HepG2 (cell line): ENCODE measurements around the gene FGA. TPM values are rescaled to one million over a fixed set of nuclear protein-coding genes. Genes with fewer than 3 reads are reported as not detected.

Source experiments
- BRCA1 ChIP-seq: sonication (generic); formaldehyde crosslinking; IDR thresholded peaks from 2 replicates; pipeline ENCODE4 v1.4.0; 2020; ENCODE audit warnings: missing genetic modification reagents
- CREB3 ChIP-seq: sonication (generic); formaldehyde crosslinking; IDR thresholded peaks from 2 replicates; pipeline ENCODE4 v1.5.0; 2020; ENCODE audit warnings: missing genetic modification reagents
- HNRNPH1 ChIP-seq: fragments of 200-400 bp; formaldehyde crosslinking; optimal IDR thresholded peaks from 2 replicates; pipeline ENCODE3; 2017; ENCODE audit warnings: mild to moderate bottlenecking, low read depth, low read length
- HNRNPK ChIP-seq: fragments of 200-400 bp; formaldehyde crosslinking; IDR thresholded peaks from 2 replicates; pipeline ENCODE4 v1.6.1; 2018; ENCODE audit warnings: low read length, low read depth, moderate library complexity, mild to moderate bottlenecking; ENCODE audit not compliant: poor library complexity, severe bottlenecking
- KAT8 ChIP-seq: IDR thresholded peaks from 2 replicates; pipeline ENCODE4 v1.6.1; 2016; ENCODE audit warnings: missing genetic modification reagents, missing compliant biosample characterization
- KMT2A ChIP-seq: sonication (generic); formaldehyde crosslinking; IDR thresholded peaks from 2 replicates; pipeline ENCODE4 v1.4.0; 2020; ENCODE audit warnings: missing genetic modification reagents
- POLR2AphosphoS5 ChIP-seq: IDR thresholded peaks from 2 replicates; pipeline ENCODE4 v1.6.1; 2012; ENCODE audit warnings: low read depth, low read length
- ZBTB43 ChIP-seq: sonication (generic); formaldehyde crosslinking; conservative IDR thresholded peaks from 2 replicates; pipeline ENCODE4 v1.4.0; 2020; ENCODE audit warnings: missing genetic modification reagents
- ZFAT ChIP-seq: sonication (generic); formaldehyde crosslinking; conservative IDR thresholded peaks from 2 replicates; pipeline ENCODE4 v1.8.1; 2023; ENCODE audit warnings: missing genetic modification reagents, inconsistent platforms
- ZNF672 ChIP-seq: sonication (generic); formaldehyde crosslinking; IDR thresholded peaks from 2 replicates; pipeline ENCODE4 v1.8.1; 2022; ENCODE audit warnings: missing genetic modification reagents
- polyA plus RNA-seq, 8 experiments: library from polyadenylated mRNA; depleted of rRNA in 3 of 8; stranded (reverse) in 7 of 8; unstranded in 1 of 8; fragments of >200 nt; fragmentation: Illumina TruSeq in 4 of 8; extraction: Trizol in 4 of 8; gene quantifications; 2 replicates each; pipeline versions ENCODE4 v1.2.1 to v1.2.3, GENCODE V29; 2011 to 2016; ENCODE audit warnings: low read depth in 4 of 8, missing spikeins in 1 of 8, mixed read lengths in 1 of 8; ENCODE audit not compliant: insufficient read depth in 1 of 8
- total RNA-seq, 5 experiments: library from RNA; depleted of rRNA; stranded (reverse); fragments of >200 nt; fragmentation: Illumina TruSeq; extraction: Trizol; gene quantifications; 2 replicates each; pipeline ENCODE4 v1.2.3, GENCODE V29; 2016; ENCODE audit warnings: low read depth in 1 of 5
- TF ChIP-seq, protein P1 (sequence below): sonication (generic); formaldehyde crosslinking; IDR thresholded peaks from 2 replicates; pipeline ENCODE4 v1.5.1; 2020; ENCODE audit warnings: mild to moderate bottlenecking, missing genetic modification reagents, moderate library complexity
- TF ChIP-seq, protein P2 (sequence below): sonication (generic); formaldehyde crosslinking; IDR thresholded peaks from 2 replicates; pipeline ENCODE4 v1.8.1; 2022; ENCODE audit warnings: low read depth, mild to moderate bottlenecking, missing genetic modification reagents
- TF ChIP-seq, protein P3 (sequence below): sonication (generic); formaldehyde crosslinking; IDR thresholded peaks from 2 replicates; pipeline ENCODE4 v1.4.0; 2020; ENCODE audit warnings: mild to moderate bottlenecking, low read depth, missing genetic modification reagents
- TF ChIP-seq, protein P4 (sequence below), 2 experiments: sonication (generic) in 1 of 2; formaldehyde crosslinking in 1 of 2; IDR thresholded peaks; 2 replicates each; pipeline versions ENCODE4 v1.6.1 to v1.9.0; 2014 to 2022; ENCODE audit warnings: antibody characterized with exemption in 1 of 2, borderline replicate concordance in 1 of 2, inconsistent platforms in 1 of 2, low read depth in 1 of 2, missing genetic modification reagents in 1 of 2

The FGA gene
- total and polyA plus RNA-seq, 2 of the 13 experiments (the other 11 are each of a cell fraction or from before 2014, with no cell fraction given): 640 to 1,523 TPM

GRCh38 chr4:154617820-154618317 is 27.3 kb upstream of the FGA start (continued):
- TF ChIP-seq ZBTB43 (peak; percentile 99), KMT2A (CRISPR knock-in tag) (no peak), HNRNPH1 (no peak), POLR2AphosphoS5 (no peak), KAT8 (peak; percentile 87), ZFAT (CRISPR knock-in tag) (no peak), HNRNPK (no peak), CREB3 (CRISPR knock-in tag) (no peak), ZNF672 (CRISPR knock-in tag) (no peak), BRCA1 (CRISPR knock-in tag) (no peak)
- TF ChIP-seq, protein P1, sequence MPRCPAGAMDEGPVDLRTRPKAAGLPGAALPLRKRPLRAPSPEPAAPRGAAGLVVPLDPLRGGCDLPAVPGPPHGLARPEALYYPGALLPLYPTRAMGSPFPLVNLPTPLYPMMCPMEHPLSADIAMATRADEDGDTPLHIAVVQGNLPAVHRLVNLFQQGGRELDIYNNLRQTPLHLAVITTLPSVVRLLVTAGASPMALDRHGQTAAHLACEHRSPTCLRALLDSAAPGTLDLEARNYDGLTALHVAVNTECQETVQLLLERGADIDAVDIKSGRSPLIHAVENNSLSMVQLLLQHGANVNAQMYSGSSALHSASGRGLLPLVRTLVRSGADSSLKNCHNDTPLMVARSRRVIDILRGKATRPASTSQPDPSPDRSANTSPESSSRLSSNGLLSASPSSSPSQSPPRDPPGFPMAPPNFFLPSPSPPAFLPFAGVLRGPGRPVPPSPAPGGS (CRISPR knock-in tag): no peak
- TF ChIP-seq, protein P2, sequence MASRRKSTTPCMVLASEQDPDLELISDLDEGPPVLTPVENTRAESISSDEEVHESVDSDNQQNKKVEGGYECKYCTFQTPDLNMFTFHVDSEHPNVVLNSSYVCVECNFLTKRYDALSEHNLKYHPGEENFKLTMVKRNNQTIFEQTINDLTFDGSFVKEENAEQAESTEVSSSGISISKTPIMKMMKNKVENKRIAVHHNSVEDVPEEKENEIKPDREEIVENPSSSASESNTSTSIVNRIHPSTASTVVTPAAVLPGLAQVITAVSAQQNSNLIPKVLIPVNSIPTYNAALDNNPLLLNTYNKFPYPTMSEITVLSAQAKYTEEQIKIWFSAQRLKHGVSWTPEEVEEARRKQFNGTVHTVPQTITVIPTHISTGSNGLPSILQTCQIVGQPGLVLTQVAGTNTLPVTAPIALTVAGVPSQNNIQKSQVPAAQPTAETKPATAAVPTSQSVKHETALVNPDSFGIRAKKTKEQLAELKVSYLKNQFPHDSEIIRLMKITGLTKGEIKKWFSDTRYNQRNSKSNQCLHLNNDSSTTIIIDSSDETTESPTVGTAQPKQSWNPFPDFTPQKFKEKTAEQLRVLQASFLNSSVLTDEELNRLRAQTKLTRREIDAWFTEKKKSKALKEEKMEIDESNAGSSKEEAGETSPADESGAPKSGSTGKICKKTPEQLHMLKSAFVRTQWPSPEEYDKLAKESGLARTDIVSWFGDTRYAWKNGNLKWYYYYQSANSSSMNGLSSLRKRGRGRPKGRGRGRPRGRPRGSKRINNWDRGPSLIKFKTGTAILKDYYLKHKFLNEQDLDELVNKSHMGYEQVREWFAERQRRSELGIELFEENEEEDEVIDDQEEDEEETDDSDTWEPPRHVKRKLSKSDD: no peak; the same call in 1 of the 2 replicates
- TF ChIP-seq, protein P3, sequence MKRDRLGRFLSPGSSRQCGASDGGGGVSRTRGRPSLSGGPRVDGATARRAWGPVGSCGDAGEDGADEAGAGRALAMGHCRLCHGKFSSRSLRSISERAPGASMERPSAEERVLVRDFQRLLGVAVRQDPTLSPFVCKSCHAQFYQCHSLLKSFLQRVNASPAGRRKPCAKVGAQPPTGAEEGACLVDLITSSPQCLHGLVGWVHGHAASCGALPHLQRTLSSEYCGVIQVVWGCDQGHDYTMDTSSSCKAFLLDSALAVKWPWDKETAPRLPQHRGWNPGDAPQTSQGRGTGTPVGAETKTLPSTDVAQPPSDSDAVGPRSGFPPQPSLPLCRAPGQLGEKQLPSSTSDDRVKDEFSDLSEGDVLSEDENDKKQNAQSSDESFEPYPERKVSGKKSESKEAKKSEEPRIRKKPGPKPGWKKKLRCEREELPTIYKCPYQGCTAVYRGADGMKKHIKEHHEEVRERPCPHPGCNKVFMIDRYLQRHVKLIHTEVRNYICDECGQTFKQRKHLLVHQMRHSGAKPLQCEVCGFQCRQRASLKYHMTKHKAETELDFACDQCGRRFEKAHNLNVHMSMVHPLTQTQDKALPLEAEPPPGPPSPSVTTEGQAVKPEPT (CRISPR knock-in tag): no peak
- TF ChIP-seq, protein P4, sequence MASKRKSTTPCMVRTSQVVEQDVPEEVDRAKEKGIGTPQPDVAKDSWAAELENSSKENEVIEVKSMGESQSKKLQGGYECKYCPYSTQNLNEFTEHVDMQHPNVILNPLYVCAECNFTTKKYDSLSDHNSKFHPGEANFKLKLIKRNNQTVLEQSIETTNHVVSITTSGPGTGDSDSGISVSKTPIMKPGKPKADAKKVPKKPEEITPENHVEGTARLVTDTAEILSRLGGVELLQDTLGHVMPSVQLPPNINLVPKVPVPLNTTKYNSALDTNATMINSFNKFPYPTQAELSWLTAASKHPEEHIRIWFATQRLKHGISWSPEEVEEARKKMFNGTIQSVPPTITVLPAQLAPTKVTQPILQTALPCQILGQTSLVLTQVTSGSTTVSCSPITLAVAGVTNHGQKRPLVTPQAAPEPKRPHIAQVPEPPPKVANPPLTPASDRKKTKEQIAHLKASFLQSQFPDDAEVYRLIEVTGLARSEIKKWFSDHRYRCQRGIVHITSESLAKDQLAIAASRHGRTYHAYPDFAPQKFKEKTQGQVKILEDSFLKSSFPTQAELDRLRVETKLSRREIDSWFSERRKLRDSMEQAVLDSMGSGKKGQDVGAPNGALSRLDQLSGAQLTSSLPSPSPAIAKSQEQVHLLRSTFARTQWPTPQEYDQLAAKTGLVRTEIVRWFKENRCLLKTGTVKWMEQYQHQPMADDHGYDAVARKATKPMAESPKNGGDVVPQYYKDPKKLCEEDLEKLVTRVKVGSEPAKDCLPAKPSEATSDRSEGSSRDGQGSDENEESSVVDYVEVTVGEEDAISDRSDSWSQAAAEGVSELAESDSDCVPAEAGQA (IDR thresholded peaks at IDR 0.05; ENCODE audit: low read depth): no peak
- TF ChIP-seq, protein P4 (CRISPR knock-in tag; IDR thresholded peaks at IDR 0.05; ENCODE audit: borderline replicate concordance): no peak; the same call in 1 of the 2 replicates
